Colonic mucosa (tissue), 4 donors: Measurements from ENCODE around the gene MMEL1. TPM values are rescaled to one million over a fixed set of nuclear protein-coding genes. Genes with fewer than 3 reads are reported as not detected.
A peak's percentile ranks its signal among the peaks of the same experiment; 100 is the strongest.

Source experiments
- DNase-seq: peaks from one replicate; pipeline ENCODE4 v3.0.0-alpha.2; 2020
- H3K27ac ChIP-seq: fragments of 200-600 bp; one replicate; pipeline ENCODE4 v1.8.0; 2021
- H3K27me3 ChIP-seq: fragments of 200-600 bp; one replicate; pipeline ENCODE4 v1.8.0; 2021
- H3K36me3 ChIP-seq: fragments of 200-600 bp; one replicate; pipeline ENCODE4 v1.8.0; 2021
- H3K4me1 ChIP-seq: fragments of 200-600 bp; one replicate; pipeline ENCODE4 v1.8.0; 2021; ENCODE audit warnings: mild to moderate bottlenecking
- H3K4me3 ChIP-seq: fragments of 200-600 bp; one replicate; pipeline ENCODE4 v1.8.0; 2021
- H3K9ac ChIP-seq, 2 donors: one replicate each; pipeline ENCODE4 v1.7.0; 2013; ENCODE audit warnings: control low read depth in 2 of 2, low read depth in 2 of 2, low read length in 2 of 2
- H3K9me3 ChIP-seq: fragments of 200-600 bp; one replicate; pipeline ENCODE4 v1.8.0; 2021
- CTCF ChIP-seq: fragments of 200-600 bp; IDR thresholded peaks from one replicate; pipeline ENCODE4 v1.8.0; 2022; ENCODE audit warnings: antibody characterized with exemption, mild to moderate bottlenecking
- intact Hi-C: fragments of 100-400 bp; cut with DNase I; formaldehyde crosslinking; loops from one replicate; pipeline ENCODE4 v1.14.1; 2022
- total RNA-seq, 2 donors: library from RNA; stranded (reverse); fragmentation: NEBNext Ultra II Directional in 1 of 2; extraction: Animal tissue kit (Norgen Biotek cat#: 25700) in 1 of 2; gene quantifications; one replicate each; pipeline ENCODE4 v1.2.1, GENCODE V29; 2021
- donor health status: healthy.
- donor health status: DM: no; HTN: no; CAD: no.
- donor health status: DM: no; HTN: no; CAD: no.

MMEL1 gene
- total RNA-seq, 2 donors from 2014 or later: 11.4 to 13.9 TPM

- intact Hi-C loops: loop anchor here (10.0 kb wide), 3 partner anchors 47 to 447 kb away; partner anchors contain the start of gene FAAP20
- Histone ChIP-seq H3K27me3 (no peaks in the 10 kb centered on the region), H3K36me3 (no peaks in the 10 kb centered on the region), H3K9ac (peak overlapping the region; percentile 76 to 96), H3K4me3 (peak overlapping the region; percentile 96), H3K9me3 (no peaks in the 10 kb centered on the region), H3K4me1 (peaks cover 6% of the 10 kb centered on the region), H3K27ac (no peak overlapping the region)
- TF ChIP-seq CTCF: no peak
- no peak for DNase-seq
Measured at GRCh38 chr1:2641381-2642130, 8.7 kb upstream of the MMEL1 start.

- Histone ChIP-seq H3K9me3 (no peaks in the 10 kb centered on the region), H3K27ac (no peak overlapping the region), H3K4me3 (no peak overlapping the region), H3K27me3 (no peaks in the 10 kb centered on the region), H3K36me3 (no peaks in the 10 kb centered on the region), H3K4me1 (peaks cover 6% of the 10 kb centered on the region), H3K9ac (no peak overlapping the region)
- no peak for DNase-seq
- intact Hi-C loops: loop anchor here (10.0 kb wide), 3 partner anchors 46 to 446 kb away; partner anchors contain the start of gene FAAP20
- TF ChIP-seq CTCF: no peak
Measured at GRCh38 chr1:2640626-2641025, 7.8 kb upstream of the MMEL1 start.

GRCh38 chr1:2639607-2640521, 7.0 kb upstream of the MMEL1 start:
- H3K4me1 ChIP-seq: peaks cover 6% of the 10 kb centered on the region
- H3K27ac ChIP-seq: no peak overlapping the region
- TF ChIP-seq CTCF: no peak
- H3K27me3 ChIP-seq: no peaks in the 10 kb centered on the region
- intact Hi-C loops: loop anchor here (10.0 kb wide), 3 partner anchors 45 to 445 kb away; partner anchors contain the start of gene FAAP20
- H3K4me3 ChIP-seq: no peak overlapping the region
- no peaks in the 10 kb centered on the region for H3K9me3 ChIP-seq
- DNase-seq: no peak
- no peak overlapping the region for H3K9ac ChIP-seq
- no peaks in the 10 kb centered on the region for H3K36me3 ChIP-seq

- intact Hi-C loops: no loop called here
- Histone ChIP-seq H3K27me3 (no peaks in the 10 kb centered on the region), H3K4me3 (no peak overlapping the region), H3K9me3 (no peaks in the 10 kb centered on the region), H3K36me3 (no peaks in the 10 kb centered on the region), H3K9ac (no peak overlapping the region), H3K4me1 (peaks cover 6% of the 10 kb centered on the region), H3K27ac (no peak overlapping the region)
- no peak for TF ChIP-seq CTCF
- no peak for DNase-seq
Measured at GRCh38 chr1:2639203-2639602, 6.4 kb upstream of the MMEL1 start.

- DNase-seq: no peak
- Histone ChIP-seq H3K36me3 (no peaks in the 10 kb centered on the region), H3K27ac (no peak overlapping the region), H3K4me1 (peaks cover 6% of the 10 kb centered on the region), H3K9ac (no peak overlapping the region), H3K27me3 (no peaks in the 10 kb centered on the region), H3K9me3 (no peaks in the 10 kb centered on the region), H3K4me3 (no peak overlapping the region)
- intact Hi-C loops: no loop called here
- no peak for TF ChIP-seq CTCF
Measured at GRCh38 chr1:2638466-2639115, 5.8 kb upstream of the MMEL1 start.
